HG02943 (cell line): ENCODE data around the gene SNX9.
A peak's percentile ranks its signal among the peaks of the same experiment; 100 is the strongest.
"Not testable (repeated sequence)": the region's sequence is repeated elsewhere in the genome, so short reads cannot be mapped to it uniquely, and the experiment has no call there.

Source experiments
- ATAC-seq: cut with Tn5 transposase; IDR thresholded peaks from one replicate; pipeline ENCODE4 v1.9.1; 2021; ENCODE audit warnings: mild to moderate bottlenecking, low read depth, moderate library complexity; ENCODE audit not compliant: unreplicated experiment

The SNX9 gene

GRCh38 chr6:157830354-157831017, 7.4 kb downstream of the SNX9 start:
- peak; percentile 93 for ATAC-seq

DNA sequence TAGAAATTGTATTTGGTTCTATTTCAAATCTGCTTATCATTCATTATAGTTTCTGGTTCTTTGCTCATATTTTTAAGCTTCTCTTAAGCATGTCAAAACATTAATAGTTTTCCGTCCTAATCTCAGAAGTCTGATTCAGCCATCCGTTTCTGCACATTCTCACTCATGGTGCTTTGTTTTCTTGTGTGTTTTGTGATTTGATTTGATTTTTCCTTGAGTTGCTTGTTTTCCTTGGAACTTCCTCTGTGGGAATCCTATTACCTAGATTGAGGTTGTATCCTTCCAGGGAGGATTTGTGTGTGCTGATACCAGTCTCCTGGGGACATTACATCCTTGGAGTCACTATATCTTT, 7.9 kb downstream of the SNX9 start:
- ATAC-seq, result peak; percentile 21

DNA sequence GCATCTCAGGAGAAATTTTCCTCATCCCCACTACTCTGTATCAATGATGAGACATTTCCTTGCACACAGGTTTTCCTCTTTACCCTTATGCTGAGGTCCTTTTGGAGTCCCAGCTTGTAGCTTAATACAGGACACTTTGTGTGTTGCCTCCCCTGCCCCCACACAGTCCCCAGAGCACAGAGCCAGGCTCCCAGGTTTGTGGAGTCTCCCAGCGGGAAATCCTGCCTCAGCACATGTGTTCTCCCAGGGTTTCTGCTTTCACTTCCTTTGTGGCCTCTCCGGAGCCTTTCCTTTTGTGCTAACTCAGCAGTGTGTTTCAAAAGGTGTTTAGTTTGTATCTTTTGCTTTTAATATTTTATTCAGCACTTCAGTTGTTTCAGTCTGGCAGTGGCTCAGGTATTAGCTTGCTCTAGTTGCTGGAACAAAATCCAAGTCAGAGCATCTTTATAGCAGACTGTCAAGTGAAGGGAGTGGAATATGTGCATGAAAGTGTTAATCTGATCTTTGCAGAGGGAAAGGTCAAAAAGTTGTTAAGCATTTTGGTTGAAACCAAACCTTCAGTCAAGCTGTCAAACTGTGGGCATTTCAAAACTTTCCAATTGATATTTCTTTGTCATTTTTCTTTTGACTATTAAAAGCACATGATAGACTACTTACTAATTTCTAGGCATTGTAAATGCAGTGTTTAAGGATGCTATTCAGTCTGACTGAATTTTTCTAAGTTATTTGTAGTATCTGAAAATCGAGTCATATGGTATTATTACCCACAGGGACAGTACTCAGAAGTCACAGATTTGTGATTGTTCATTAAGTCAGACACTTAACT, 8.6 kb downstream of the SNX9 start:
- ATAC-seq, result no peak

- no peak for ATAC-seq
These were observed 9.4 kb downstream of the SNX9 start for GRCh38 chr6:157832250-157832967.

- no peak for ATAC-seq
These were observed 11.5 kb downstream of the SNX9 start for GRCh38 chr6:157834549-157834948.

GRCh38 chr6:157838718-157839430, 15.8 kb downstream of the SNX9 start:
- ATAC-seq, result no peak

GRCh38 chr6:157839606-157840005, 16.6 kb downstream of the SNX9 start:
- ATAC-seq, result no peak

DNA sequence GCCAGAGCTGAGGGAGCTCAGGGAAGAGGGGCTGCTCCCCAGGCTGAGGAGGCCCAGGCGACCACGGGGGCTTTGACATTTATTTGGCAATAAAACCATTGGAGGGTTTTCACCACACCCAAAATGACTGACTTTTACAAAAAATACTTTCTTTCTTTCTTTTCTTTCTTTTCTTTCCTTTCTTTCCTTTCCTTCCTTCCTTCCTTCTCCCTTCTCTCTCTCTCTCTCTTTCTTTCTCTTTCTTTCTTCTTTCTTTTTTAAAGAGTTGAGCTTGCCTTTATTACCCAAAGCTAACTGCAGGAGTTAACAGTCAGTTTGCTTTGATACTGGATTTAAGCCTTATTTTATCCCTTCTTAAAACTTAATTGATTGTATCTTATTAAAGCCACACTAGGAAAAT, 17.2 kb downstream of the SNX9 start:
- ATAC-seq, result no peak

GRCh38 chr6:157840776-157841175, 17.7 kb downstream of the SNX9 start:
- no peak for ATAC-seq

- ATAC-seq, result peak; percentile 92
These were observed 18.3 kb downstream of the SNX9 start for GRCh38 chr6:157841211-157841840.

DNA sequence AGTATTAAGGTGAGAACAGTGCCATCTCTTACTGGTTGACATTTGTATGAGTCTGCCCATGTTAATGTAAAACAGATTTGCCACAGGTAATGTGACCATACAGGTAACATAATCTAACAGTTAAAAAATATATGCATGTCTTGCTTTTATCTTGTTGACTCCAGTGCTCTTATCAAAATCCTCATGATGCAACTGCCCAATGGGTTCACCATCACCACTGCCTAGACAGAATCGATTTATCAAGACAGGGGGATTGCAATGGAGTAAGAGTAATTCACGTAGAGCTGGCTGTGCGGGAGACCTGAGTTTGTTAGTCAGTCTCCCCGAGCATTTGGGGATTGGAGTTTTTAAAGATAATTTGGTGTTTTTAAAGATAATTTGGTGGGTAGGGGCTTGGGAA, 19.2 kb downstream of the SNX9 start:
- no peak for ATAC-seq

GRCh38 chr6:157844196-157844595, 21.1 kb downstream of the SNX9 start:
- ATAC-seq, result not testable (repeated sequence)

- ATAC-seq, result no peak
These were observed 22.6 kb downstream of the SNX9 start for GRCh38 chr6:157845493-157846259.

GRCh38 chr6:157847846-157848245, 24.8 kb downstream of the SNX9 start:
- ATAC-seq, result no peak

DNA sequence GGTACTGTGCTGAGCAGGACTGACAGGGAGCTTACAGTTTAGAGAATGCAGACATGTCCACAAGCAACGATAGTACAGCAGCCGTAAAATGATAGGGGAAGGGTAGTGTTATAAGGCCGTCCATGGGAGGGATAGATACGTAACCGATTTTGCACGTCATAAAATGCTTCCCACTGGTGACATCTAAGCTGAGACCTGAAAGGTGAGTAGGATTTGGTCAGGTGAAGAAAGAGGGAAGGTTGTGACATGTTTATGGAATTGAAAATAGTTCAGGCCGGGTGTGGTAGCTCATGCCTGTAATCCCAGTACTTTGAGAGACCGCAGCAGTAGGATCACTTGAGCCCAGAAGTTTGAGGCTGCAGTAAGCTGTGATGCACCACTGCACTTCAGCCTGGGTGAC, 25.6 kb downstream of the SNX9 start:
- no peak for ATAC-seq

DNA sequence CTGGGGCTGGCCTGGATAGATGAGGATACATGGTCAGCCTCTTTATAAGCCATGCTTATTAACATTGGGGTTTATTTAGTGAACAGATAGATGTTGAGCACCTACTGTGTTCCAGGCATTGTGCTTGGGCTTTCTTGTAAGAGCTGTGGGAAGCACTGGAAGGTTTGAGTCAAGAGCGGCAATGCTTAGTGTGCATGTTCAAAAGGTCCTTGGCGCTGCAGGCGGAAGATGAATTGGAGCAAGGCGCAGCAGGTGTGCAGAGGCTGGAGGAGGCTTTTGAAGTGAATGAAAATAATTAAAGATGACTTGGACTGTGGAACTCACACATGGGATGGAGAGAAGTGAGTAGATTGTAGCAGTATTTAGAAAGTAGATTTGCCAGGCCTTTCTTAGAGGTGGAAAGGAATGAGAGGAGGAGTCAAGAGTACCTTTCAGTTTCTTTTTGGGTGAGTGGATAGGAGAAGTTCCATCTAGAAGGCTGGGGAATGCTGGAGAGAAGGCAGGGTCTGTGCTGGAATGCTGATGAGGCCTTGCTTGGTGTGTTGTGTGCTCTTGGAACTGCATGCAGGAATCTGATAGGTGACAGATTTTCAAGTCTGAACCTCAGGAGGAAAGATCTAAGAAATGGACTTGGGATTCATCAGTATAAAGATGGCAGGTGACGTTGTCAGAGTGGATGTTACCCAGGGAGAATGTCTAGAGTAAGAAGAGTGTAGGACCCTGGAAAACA, 26.4 kb downstream of the SNX9 start:
- ATAC-seq, result no peak

- no peak for ATAC-seq
These were observed 27.0 kb downstream of the SNX9 start for GRCh38 chr6:157850030-157850429.

DNA sequence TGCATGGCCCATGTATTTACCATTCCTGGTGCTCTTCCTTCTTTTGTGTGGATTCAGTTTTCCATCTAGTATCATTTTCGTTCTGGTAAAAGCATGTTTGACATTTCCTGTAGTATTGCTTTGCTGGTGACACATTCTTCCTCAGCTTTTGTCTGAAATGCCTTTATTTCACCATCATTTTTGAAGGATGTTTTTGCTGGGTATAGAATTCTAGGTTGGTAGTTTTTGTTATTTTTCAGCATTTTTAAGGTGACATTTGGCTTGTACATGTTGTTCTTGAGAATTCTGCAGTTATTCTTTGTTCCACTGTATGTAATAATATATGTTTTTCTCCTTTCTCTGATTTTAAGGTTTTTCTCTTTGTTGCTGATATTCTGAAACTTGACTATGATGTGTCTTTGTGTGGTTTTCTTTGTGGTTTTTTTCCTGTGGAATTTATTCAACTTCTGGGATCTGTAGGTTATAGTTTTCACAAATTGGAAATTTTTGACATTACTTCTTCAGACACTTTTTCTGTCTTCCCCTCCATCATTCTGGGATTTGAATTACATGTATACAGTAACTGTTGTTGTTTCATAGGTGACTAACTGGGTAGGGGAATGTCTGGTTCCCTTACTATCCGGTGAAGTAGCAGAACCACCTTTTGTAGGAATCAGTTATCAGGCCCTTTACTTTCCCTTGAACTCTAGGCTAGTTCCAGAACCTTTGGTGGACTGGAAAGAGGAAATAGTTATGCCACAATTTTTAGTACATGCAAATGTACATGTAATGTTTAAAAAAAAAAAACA, 30.2 kb downstream of the SNX9 start:
- ATAC-seq, result no peak
